Mucosa of descending colon (tissue), 3 donors: ENCODE measurements around the gene VWA7. TPM values are rescaled to one million over a fixed set of nuclear protein-coding genes. Genes with fewer than 3 reads are reported as not detected.
"Not testable (repeated sequence)": the region's sequence is repeated elsewhere in the genome, so short reads cannot be mapped to it uniquely, and the experiment has no call there.

Source experiments
- ATAC-seq: fragments of 200-7000 bp; cut with Tn5 transposase; one replicate; pipeline ENCODE4 v1.9.1; 2020; ENCODE audit warnings: mild to moderate bottlenecking, moderate library complexity
- DNase-seq, 3 donors: peaks; one replicate each; pipeline ENCODE4 v3.0.0-alpha.2; 2020
- H3K36me3 ChIP-seq: fragments of 200-600 bp; one replicate; pipeline ENCODE4 v1.8.0; 2021; ENCODE audit warnings: low read depth, mild to moderate bottlenecking
- H3K4me1 ChIP-seq: fragments of 200-600 bp; one replicate; pipeline ENCODE4 v1.8.0; 2021; ENCODE audit warnings: low read depth, mild to moderate bottlenecking
- H3K4me3 ChIP-seq: fragments of 200-600 bp; one replicate; pipeline ENCODE4 v1.8.0; 2021; ENCODE audit warnings: mild to moderate bottlenecking
- H3K9me3 ChIP-seq: fragments of 200-600 bp; one replicate; pipeline ENCODE4 v1.8.0; 2021; ENCODE audit warnings: mild to moderate bottlenecking
- intact Hi-C, 2 donors: fragments of 100-400 bp; cut with DNase I in 1 of 2; cut with micrococcal nuclease in 1 of 2; formaldehyde crosslinking; loops; one replicate each; pipeline versions ENCODE4 v1.11.0 to v1.11.1; 2022; cut with DNase I, micrococcal nuclease
- total RNA-seq, 3 donors: library from RNA; stranded (reverse); fragmentation: NEBNext Ultra II Directional in 2 of 3; extraction: Animal tissue kit (Norgen Biotek cat#: 25700) in 2 of 3; gene quantifications; one replicate each; pipeline versions ENCODE4 v1.2.1 to v1.2.4, GENCODE V29; 2021 to 2023
- TF ChIP-seq, protein P1 (sequence below): fragments of 200-600 bp; IDR thresholded peaks from one replicate; pipeline ENCODE4 v1.8.0; 2022; ENCODE audit warnings: antibody characterized with exemption, mild to moderate bottlenecking
- donor health status: DM: no; HTN: no; CAD: no; lungs with moderate emphysema.
- donor health status: DM: no; HTN: no; CAD: no.
- donor health status: DM: no; HTN: yes; CAD: no.

The VWA7 gene
- total RNA-seq, 3 donors from 2014 or later = 5.9 to 8.2 (median 6.9) TPM

- TF ChIP-seq, protein P1, sequence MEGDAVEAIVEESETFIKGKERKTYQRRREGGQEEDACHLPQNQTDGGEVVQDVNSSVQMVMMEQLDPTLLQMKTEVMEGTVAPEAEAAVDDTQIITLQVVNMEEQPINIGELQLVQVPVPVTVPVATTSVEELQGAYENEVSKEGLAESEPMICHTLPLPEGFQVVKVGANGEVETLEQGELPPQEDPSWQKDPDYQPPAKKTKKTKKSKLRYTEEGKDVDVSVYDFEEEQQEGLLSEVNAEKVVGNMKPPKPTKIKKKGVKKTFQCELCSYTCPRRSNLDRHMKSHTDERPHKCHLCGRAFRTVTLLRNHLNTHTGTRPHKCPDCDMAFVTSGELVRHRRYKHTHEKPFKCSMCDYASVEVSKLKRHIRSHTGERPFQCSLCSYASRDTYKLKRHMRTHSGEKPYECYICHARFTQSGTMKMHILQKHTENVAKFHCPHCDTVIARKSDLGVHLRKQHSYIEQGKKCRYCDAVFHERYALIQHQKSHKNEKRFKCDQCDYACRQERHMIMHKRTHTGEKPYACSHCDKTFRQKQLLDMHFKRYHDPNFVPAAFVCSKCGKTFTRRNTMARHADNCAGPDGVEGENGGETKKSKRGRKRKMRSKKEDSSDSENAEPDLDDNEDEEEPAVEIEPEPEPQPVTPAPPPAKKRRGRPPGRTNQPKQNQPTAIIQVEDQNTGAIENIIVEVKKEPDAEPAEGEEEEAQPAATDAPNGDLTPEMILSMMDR = no peak
- intact Hi-C loops = no loop called here
- no peaks in the 10 kb centered on the region for H3K9me3 ChIP-seq
- H3K36me3 ChIP-seq = no peaks in the 10 kb centered on the region
- H3K4me3 ChIP-seq = peak overlapping the region; percentile 23
- peaks cover 8% of the 10 kb centered on the region for H3K4me1 ChIP-seq
- DNase-seq (peak in 1 of 3 donors; percentile 14), ATAC-seq (peak; percentile 6)
These were observed 28.9 kb upstream of the VWA7 start for GRCh38 chr6:31805939-31806469.

DNA sequence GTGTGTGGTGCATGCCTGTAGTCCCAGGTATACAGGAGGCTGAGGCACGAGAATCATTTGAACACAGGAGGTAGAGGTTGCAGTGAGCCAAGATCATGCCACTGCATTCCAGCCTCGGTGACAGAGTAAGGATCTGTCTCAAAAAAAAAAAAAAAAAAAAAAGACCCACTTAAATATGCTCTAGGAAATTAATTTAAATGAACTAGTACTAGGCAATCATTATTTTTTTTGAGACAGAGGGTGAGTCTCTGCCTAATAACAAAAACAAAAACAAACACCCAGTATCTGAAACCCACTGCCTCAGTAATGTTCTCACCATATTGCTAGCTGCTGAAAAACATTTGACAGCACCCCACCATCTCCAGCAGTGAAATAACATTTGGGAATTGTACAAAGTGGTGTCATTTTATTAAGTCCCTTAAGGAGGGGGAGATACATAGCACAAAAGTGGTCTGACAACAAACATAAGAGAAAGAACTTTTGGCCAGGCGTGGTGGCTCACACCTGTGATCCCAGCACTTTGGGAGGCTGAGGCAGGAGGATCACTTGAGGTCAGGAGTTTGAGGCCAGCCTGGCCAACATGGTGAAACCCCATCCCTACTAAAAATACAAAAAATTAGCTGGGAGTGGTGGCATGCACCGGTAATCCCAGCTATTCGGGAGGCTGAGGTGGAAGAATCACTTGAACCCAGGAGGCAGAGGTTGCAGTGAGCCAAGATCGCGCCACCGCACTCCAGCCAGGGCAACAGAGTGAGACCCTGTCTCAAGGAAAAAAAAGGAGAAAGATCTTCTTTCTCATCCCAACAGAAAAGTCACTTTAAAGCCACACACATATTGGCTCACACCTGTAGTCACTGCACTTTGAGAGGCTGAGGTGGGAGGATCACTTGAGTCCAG, 24.2 kb upstream of the VWA7 start:
- H3K9me3 ChIP-seq, H3K36me3 ChIP-seq, H3K4me1 ChIP-seq, intact Hi-C loops, DNase-seq, ATAC-seq, H3K4me3 ChIP-seq: not testable (repeated sequence)

- intact Hi-C loops = no loop called here
- TF ChIP-seq, protein P1 = no peak
- H3K4me1 ChIP-seq = peaks cover 8% of the 10 kb centered on the region
- DNase-seq (no peak), ATAC-seq (no peak)
- no peak overlapping the region for H3K4me3 ChIP-seq
- H3K9me3 ChIP-seq = no peaks in the 10 kb centered on the region
- H3K36me3 ChIP-seq = no peaks in the 10 kb centered on the region
These were observed 22.7 kb upstream of the VWA7 start for GRCh38 chr6:31799781-31800180.

GRCh38 chr6:31797588-31797987, 20.5 kb upstream of the VWA7 start:
- intact Hi-C loops = no loop called here
- H3K9me3 ChIP-seq = no peaks in the 10 kb centered on the region

GRCh38 chr6:31796993-31797385, 19.9 kb upstream of the VWA7 start:
- Histone ChIP-seq H3K4me1 (peaks cover 15% of the 10 kb centered on the region), H3K9me3 (no peaks in the 10 kb centered on the region), H3K36me3 (peaks cover 4% of the 10 kb centered on the region), H3K4me3 (no peak overlapping the region)
- DNase-seq = no peak
- intact Hi-C loops = no loop called here
- TF ChIP-seq, protein P1 = no peak
- ATAC-seq = no peak

More at GRCh38 chr6:31797588-31797987, 20.5 kb upstream of the VWA7 start:
- Histone ChIP-seq H3K4me3 (no peak overlapping the region), H3K4me1 (peaks cover 15% of the 10 kb centered on the region), H3K36me3 (no peaks in the 10 kb centered on the region)
- DNase-seq (no peak), ATAC-seq (no peak)
- TF ChIP-seq, protein P1 = no peak

- peak; percentile 97 for ATAC-seq
- Histone ChIP-seq H3K4me1 (peaks cover 15% of the 10 kb centered on the region), H3K4me3 (peak within 1 kb of the TSS; percentile 75), H3K36me3 (peaks cover 5% of the 10 kb centered on the region), H3K9me3 (no peaks in the 10 kb centered on the region)
- DNase-seq = peak; percentile 92 to 97 (median 96)
- intact Hi-C loops = no loop called here
- TF ChIP-seq, protein P1 = peak; percentile 92
These were observed 18.6 kb upstream of the VWA7 start, which contains the start of gene VARS1 for GRCh38 chr6:31795616-31796298. Gene VARS1 (minus strand): TSS chr6:31795752. CDS start chr6:31795217, 535 bp downstream.
